RPMI8226 (cell line): ENCODE data around the gene SPEM3.

Source experiments
- DNase-seq: peaks from one replicate; pipeline ENCODE4 v3.0.0-alpha.2; 2015

SPEM3 gene

GRCh38 chr17:7428557-7428956 lies at the start of gene SPEM3:
SPEM3 (plus strand) TSS chr17:7428857; CDS start chr17:7428903, 46 bp downstream.
- no peak for DNase-seq

- no peak for DNase-seq
These were observed 49.5 kb upstream of the SPEM3 start for GRCh38 chr17:7379134-7379533.

GRCh38 chr17:7380321-7380720 lies 48.3 kb upstream of the SPEM3 start:
- no peak for DNase-seq

GRCh38 chr17:7380855-7381683 lies 47.6 kb upstream of the SPEM3 start, which contains the start of gene TNK1:
TNK1 (plus strand) TSS chr17:7381089; CDS start chr17:7382927, 1,838 bp downstream.
- DNase-seq = peak; percentile 35

- no peak for DNase-seq
These were observed 45.8 kb upstream of the SPEM3 start for GRCh38 chr17:7382901-7383300.

GRCh38 chr17:7383371-7383741 lies 45.3 kb upstream of the SPEM3 start:
- DNase-seq = no peak

- DNase-seq = no peak
These were observed 44.7 kb upstream of the SPEM3 start for GRCh38 chr17:7383742-7384488.

GRCh38 chr17:7384489-7385081 lies 44.1 kb upstream of the SPEM3 start:
- DNase-seq = no peak

GRCh38 chr17:7388856-7389255 lies 39.8 kb upstream of the SPEM3 start:
- DNase-seq = no peak

GRCh38 chr17:7389924-7390910 lies 38.4 kb upstream of the SPEM3 start:
- DNase-seq = no peak

GRCh38 chr17:7391307-7391706 lies 37.4 kb upstream of the SPEM3 start:
- no peak for DNase-seq

GRCh38 chr17:7392696-7393612 lies 35.7 kb upstream of the SPEM3 start:
- no peak for DNase-seq

- DNase-seq = peak; percentile 46
These were observed 34.8 kb upstream of the SPEM3 start for GRCh38 chr17:7393613-7394451.

GRCh38 chr17:7394452-7395191 lies 34.0 kb upstream of the SPEM3 start, which contains the start of gene PLSCR3:
PLSCR3 (minus strand) TSS chr17:7394525; CDS start chr17:7394110, 415 bp downstream.
- peak; percentile 87 for DNase-seq

- DNase-seq = no peak
These were observed 32.5 kb upstream of the SPEM3 start for GRCh38 chr17:7396147-7396546.

- DNase-seq = no peak
These were observed 30.0 kb upstream of the SPEM3 start for GRCh38 chr17:7398612-7399011.

- no peak for DNase-seq
These were observed 25.5 kb upstream of the SPEM3 start for GRCh38 chr17:7403043-7403726.

GRCh38 chr17:7403727-7403976 lies 25.0 kb upstream of the SPEM3 start:
- no peak for DNase-seq
